Activated naive CD8-positive, alpha-beta T cell treated with anti-CD3 and anti-CD28 coated beads, Interleukin-2, amount 50 U/mL, for 24 hours (primary cell): Measurements from ENCODE around the gene IPO11.
"Not testable (repeated sequence)": the region's sequence is repeated elsewhere in the genome, so short reads cannot be mapped to it uniquely, and the experiment has no call there.

Experiments
- ATAC-seq: fragments of 150-1000 bp; cut with Tn5 transposase; one replicate; pipeline ENCODE4 v1.10.0; 2021
- DNase-seq: peaks from one replicate; pipeline ENCODE4 v3.0.0; 2021
- H3K27ac Mint-ChIP-seq: one replicate; pipeline ENCODE4 v1.8.0; 2021; ENCODE audit warnings: mild to moderate bottlenecking, mixed read lengths
- H3K27me3 Mint-ChIP-seq: one replicate; pipeline ENCODE4 v1.8.0; 2021; ENCODE audit warnings: mixed read lengths
- H3K36me3 Mint-ChIP-seq: one replicate; pipeline ENCODE4 v1.8.0; 2021; ENCODE audit warnings: low read depth, mixed read lengths
- H3K4me1 Mint-ChIP-seq: one replicate; pipeline ENCODE4 v1.8.0; 2021; ENCODE audit warnings: mixed read lengths
- H3K4me3 Mint-ChIP-seq: one replicate; pipeline ENCODE4 v1.8.0; 2021; ENCODE audit warnings: mild to moderate bottlenecking, moderate library complexity, mixed read lengths
- H3K9me3 Mint-ChIP-seq: one replicate; pipeline ENCODE4 v1.8.0; 2021; ENCODE audit warnings: mixed read lengths

The IPO11 gene

GRCh38 chr5:62560786-62561185 is 148.2 kb downstream of the IPO11 start:
- no peak for ATAC-seq
- DNase-seq, result no peak
- H3K36me3 Mint-ChIP-seq, result peaks cover 48% of the 10 kb centered on the region
- no peak overlapping the region for H3K4me3 Mint-ChIP-seq
- no peaks in the 10 kb centered on the region for H3K27me3 Mint-ChIP-seq
- peaks cover 14% of the 10 kb centered on the region for H3K9me3 Mint-ChIP-seq
- no peak overlapping the region for H3K27ac Mint-ChIP-seq
- no peaks in the 10 kb centered on the region for H3K4me1 Mint-ChIP-seq

GRCh38 chr5:62561896-62562295 is 149.3 kb downstream of the IPO11 start:
- no peak overlapping the region for H3K4me3 Mint-ChIP-seq
- no peak for ATAC-seq
- H3K36me3 Mint-ChIP-seq, result peaks cover 54% of the 10 kb centered on the region
- H3K27me3 Mint-ChIP-seq, result no peaks in the 10 kb centered on the region
- peaks cover 20% of the 10 kb centered on the region for H3K9me3 Mint-ChIP-seq
- no peak overlapping the region for H3K27ac Mint-ChIP-seq
- no peak for DNase-seq
- no peaks in the 10 kb centered on the region for H3K4me1 Mint-ChIP-seq

DNA sequence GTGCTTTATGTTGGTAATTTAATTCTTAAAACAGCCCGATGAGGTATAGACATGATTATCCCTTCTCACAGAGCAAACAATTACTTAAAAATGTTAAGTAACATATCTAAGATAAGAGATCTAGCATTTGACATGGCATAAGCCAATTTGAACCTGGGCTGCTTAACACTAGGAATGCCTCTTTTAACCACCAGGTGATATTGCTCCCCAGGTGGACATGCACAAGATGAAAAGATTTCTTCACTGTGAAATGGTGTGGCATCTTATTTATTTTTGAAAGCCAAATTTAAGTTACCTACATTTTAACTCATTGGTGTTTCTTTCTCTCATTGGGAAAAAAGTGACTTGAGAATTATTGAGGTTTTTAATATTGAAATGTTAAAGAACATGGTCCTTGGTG is 150.3 kb downstream of the IPO11 start:
- no peak overlapping the region for H3K4me3 Mint-ChIP-seq
- no peak overlapping the region for H3K27ac Mint-ChIP-seq
- no peaks in the 10 kb centered on the region for H3K27me3 Mint-ChIP-seq
- ATAC-seq (no peak), DNase-seq (no peak)
- no peaks in the 10 kb centered on the region for H3K4me1 Mint-ChIP-seq
- H3K36me3 Mint-ChIP-seq, result peaks cover 62% of the 10 kb centered on the region
- peaks cover 24% of the 10 kb centered on the region for H3K9me3 Mint-ChIP-seq

DNA sequence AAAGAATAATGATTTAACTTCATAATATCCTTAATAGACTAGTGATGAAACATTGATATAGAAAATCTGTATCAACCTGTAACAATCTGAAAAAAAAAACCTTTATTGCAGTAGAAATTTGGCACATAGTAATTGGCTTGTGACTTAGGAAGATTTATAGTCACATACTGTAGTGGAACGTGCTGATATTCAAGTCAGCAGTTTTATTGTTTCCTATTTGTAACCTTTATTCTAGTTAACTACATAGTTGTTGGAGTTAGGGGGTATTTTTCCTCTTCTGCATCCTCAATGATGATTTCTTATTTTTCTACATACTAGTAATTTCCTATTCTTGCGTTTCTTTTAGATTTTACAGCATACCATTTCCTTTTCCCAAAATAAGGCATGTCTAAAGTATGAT is 151.5 kb downstream of the IPO11 start:
- no peaks in the 10 kb centered on the region for H3K27me3 Mint-ChIP-seq
- DNase-seq, result no peak
- peaks cover 67% of the 10 kb centered on the region for H3K36me3 Mint-ChIP-seq
- H3K9me3 Mint-ChIP-seq, result peaks cover 25% of the 10 kb centered on the region
- no peak for ATAC-seq
- no peak overlapping the region for H3K4me3 Mint-ChIP-seq
- peaks cover 4% of the 10 kb centered on the region for H3K4me1 Mint-ChIP-seq
- H3K27ac Mint-ChIP-seq, result no peak overlapping the region

DNA sequence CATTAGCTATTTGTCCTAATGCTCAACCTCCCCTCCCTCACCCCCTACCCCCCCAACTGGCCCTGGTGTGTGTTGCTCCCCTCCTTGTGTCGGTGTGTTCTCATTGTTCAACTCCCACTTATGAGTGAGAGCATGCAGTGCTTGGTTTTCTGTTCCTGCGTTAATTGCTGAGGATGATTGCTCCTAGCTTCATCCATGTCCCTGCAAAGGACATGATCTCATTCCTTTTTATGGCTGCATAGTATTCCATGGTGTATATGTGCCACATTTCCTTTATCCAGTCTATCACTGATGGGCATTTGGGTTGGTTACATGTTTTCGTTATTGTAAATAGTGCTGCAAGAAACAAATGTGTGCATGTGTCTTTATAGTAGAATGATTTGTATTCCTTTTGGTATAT is 153.2 kb downstream of the IPO11 start:
- not testable (repeated sequence) for ATAC-seq, H3K4me3 Mint-ChIP-seq, DNase-seq, H3K27me3 Mint-ChIP-seq, H3K27ac Mint-ChIP-seq
- Mint-ChIP-seq H3K36me3 (peaks cover 69% of the 10 kb centered on the region), H3K4me1 (peaks cover 11% of the 10 kb centered on the region), H3K9me3 (peaks cover 25% of the 10 kb centered on the region)

DNA sequence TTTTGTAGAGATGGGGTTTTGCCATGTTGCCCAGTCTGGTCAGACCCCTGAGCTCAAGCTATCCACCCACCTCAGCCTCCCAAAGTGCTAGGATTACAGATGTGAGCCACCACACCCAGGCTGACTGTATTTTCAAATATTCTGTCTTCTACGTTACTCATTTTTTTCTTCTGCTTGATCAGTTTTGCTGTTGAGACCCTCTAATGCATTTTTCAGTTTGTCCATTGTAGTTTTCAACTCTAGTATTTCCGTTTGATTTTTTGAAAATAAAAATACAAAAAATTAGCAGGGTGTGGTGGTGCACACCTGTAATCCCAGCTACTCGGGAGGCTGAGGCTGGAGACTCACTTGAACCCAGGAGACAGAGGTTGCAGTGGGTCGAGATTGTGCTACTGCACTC is 155.6 kb downstream of the IPO11 start:
- Mint-ChIP-seq H3K4me1 (peaks cover 11% of the 10 kb centered on the region), H3K27ac (no peak overlapping the region), H3K27me3 (no peaks in the 10 kb centered on the region), H3K36me3 (peaks cover 63% of the 10 kb centered on the region), H3K9me3 (peaks cover 25% of the 10 kb centered on the region), H3K4me3 (no peak overlapping the region)
- DNase-seq, result no peak
- ATAC-seq, result no peak

DNA sequence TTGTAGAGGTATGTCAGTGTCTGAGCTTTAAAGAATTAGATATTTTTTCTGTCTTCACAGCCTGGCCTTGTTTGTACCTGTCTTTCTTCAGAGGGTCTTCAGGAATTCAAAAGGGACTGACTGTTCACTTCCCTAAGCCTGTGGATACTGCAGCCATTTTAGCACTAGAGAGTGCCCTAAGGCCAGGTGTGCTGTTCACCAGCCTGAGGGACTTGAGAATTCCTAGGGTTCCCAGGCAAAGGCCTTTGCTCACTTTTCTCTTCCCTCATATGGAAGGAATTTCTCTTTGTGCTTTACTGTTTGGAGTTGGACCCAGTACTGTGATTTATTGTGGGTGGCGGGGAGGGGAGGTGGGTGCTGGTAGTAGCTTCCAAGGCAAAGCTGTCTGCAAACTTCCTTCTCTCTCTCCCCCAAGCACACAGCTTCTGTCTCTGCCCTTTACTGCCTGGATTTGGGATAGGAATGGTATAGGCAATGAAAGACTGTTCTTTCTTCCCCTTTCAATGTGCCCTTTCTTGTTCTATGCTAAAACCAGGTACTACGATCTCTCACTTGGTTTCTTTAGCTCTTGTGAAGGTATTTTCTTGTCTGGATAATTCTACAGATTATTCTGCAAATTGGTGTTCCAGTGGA is 156.4 kb downstream of the IPO11 start:
- peaks cover 25% of the 10 kb centered on the region for H3K9me3 Mint-ChIP-seq
- no peaks in the 10 kb centered on the region for H3K27me3 Mint-ChIP-seq
- no peak overlapping the region for H3K4me3 Mint-ChIP-seq
- ATAC-seq (no peak), DNase-seq (no peak)
- H3K36me3 Mint-ChIP-seq, result peaks cover 59% of the 10 kb centered on the region
- no peak overlapping the region for H3K27ac Mint-ChIP-seq
- H3K4me1 Mint-ChIP-seq, result peaks cover 11% of the 10 kb centered on the region

DNA sequence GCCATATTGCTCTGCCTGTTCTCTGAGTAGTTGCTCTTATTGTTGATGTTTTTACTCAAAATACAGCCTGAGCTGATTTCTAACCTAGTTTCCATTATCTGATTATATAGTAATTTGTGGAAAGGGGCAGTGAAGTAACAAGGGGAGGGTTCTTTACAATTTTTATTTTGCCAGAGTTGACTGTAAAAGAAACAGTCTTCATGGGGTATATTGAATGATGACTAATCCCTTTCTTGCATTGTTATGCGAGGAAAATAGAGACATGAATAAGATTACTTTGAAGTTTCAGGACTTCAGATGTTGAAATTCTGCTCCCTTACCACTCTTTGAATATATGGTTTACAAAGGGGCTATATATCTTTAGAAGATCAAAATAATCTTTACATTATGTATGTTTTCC is 156.9 kb downstream of the IPO11 start:
- H3K27ac Mint-ChIP-seq, result no peak overlapping the region
- H3K4me3 Mint-ChIP-seq, result no peak overlapping the region
- no peaks in the 10 kb centered on the region for H3K27me3 Mint-ChIP-seq
- ATAC-seq (peak; percentile 52), DNase-seq (no peak)
- peaks cover 24% of the 10 kb centered on the region for H3K9me3 Mint-ChIP-seq
- H3K4me1 Mint-ChIP-seq, result peaks cover 14% of the 10 kb centered on the region
- peaks cover 56% of the 10 kb centered on the region for H3K36me3 Mint-ChIP-seq

GRCh38 chr5:62572918-62573514 is 160.5 kb downstream of the IPO11 start:
- DNase-seq, result no peak
- Mint-ChIP-seq H3K4me1 (peaks cover 31% of the 10 kb centered on the region), H3K9me3 (no peaks in the 10 kb centered on the region), H3K27me3 (no peaks in the 10 kb centered on the region), H3K36me3 (peaks cover 32% of the 10 kb centered on the region), H3K4me3 (peak overlapping the region; percentile 19), H3K27ac (no peak overlapping the region)
- no peak for ATAC-seq

- Mint-ChIP-seq H3K4me3 (no peak overlapping the region), H3K27ac (no peak overlapping the region), H3K36me3 (peaks cover 22% of the 10 kb centered on the region), H3K4me1 (peaks cover 28% of the 10 kb centered on the region), H3K27me3 (no peaks in the 10 kb centered on the region), H3K9me3 (no peaks in the 10 kb centered on the region)
- DNase-seq, result no peak
- ATAC-seq, result no peak
Measured at GRCh38 chr5:62574599-62574998, 162.0 kb downstream of the IPO11 start.

- H3K36me3 Mint-ChIP-seq, result peaks cover 22% of the 10 kb centered on the region
- peak overlapping the region; percentile 24 for H3K27ac Mint-ChIP-seq
- no peak overlapping the region for H3K4me3 Mint-ChIP-seq
- no peaks in the 10 kb centered on the region for H3K27me3 Mint-ChIP-seq
- no peaks in the 10 kb centered on the region for H3K9me3 Mint-ChIP-seq
- no peak for DNase-seq
- ATAC-seq, result no peak
- H3K4me1 Mint-ChIP-seq, result peaks cover 28% of the 10 kb centered on the region
Measured at GRCh38 chr5:62575066-62575465, 162.5 kb downstream of the IPO11 start.

DNA sequence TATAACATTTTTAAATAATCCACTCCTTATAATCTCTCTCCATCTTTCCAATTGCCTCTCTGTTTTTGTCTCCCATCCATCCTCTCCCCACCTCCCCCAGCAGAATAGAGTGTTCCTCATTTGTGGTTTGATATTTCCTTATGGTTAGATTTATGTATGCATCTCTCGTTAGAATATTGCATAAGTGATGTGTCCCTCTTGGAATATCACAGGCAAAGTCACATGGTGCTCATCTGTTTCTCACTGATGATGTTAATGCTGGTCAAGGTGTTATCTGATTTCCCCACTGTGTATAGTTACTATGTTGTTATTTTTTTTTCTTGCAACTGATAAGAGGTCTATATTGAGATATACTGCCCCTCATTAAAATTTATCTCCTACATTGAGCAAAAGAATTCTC is 162.9 kb downstream of the IPO11 start:
- H3K9me3 Mint-ChIP-seq, result no peaks in the 10 kb centered on the region
- peaks cover 23% of the 10 kb centered on the region for H3K36me3 Mint-ChIP-seq
- peaks cover 25% of the 10 kb centered on the region for H3K4me1 Mint-ChIP-seq
- H3K4me3 Mint-ChIP-seq, result no peak overlapping the region
- DNase-seq, result no peak
- H3K27me3 Mint-ChIP-seq, result no peaks in the 10 kb centered on the region
- peak overlapping the region; percentile 24 for H3K27ac Mint-ChIP-seq
- no peak for ATAC-seq

GRCh38 chr5:62576570-62577170 is 164.1 kb downstream of the IPO11 start:
- H3K9me3 Mint-ChIP-seq, result no peaks in the 10 kb centered on the region
- H3K4me3 Mint-ChIP-seq, result no peak overlapping the region
- no peaks in the 10 kb centered on the region for H3K27me3 Mint-ChIP-seq
- ATAC-seq (peak; percentile 28), DNase-seq (no peak)
- peaks cover 30% of the 10 kb centered on the region for H3K4me1 Mint-ChIP-seq
- H3K36me3 Mint-ChIP-seq, result peaks cover 29% of the 10 kb centered on the region
- H3K27ac Mint-ChIP-seq, result peak overlapping the region; percentile 13

DNA sequence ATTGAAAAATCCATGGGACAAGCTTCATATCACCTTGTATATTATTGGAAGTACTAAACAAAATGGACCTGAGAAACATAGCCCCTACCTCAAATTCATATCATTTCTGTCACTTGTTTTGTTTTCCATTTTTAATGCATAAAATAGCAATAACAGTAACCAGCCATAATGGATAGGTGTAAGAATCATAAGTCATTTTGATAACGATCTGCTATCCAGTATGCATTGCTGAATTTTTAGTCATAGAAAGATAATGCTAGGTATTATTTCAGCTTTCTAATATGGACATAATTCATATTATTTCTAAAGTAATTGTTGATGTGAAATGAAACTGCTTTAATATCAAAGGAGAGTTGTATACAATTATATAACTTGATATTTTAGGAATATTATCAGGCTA is 164.9 kb downstream of the IPO11 start:
- ATAC-seq, result no peak
- Mint-ChIP-seq H3K4me3 (no peak overlapping the region), H3K4me1 (peaks cover 37% of the 10 kb centered on the region), H3K27ac (no peak overlapping the region), H3K27me3 (no peaks in the 10 kb centered on the region), H3K9me3 (no peaks in the 10 kb centered on the region), H3K36me3 (peaks cover 29% of the 10 kb centered on the region)
- no peak for DNase-seq

- Mint-ChIP-seq H3K27ac (peak within 1 kb of the TSS; percentile 84), H3K27me3 (no peaks in the 10 kb centered on the region), H3K4me3 (peak within 1 kb of the TSS; percentile 58), H3K9me3 (no peaks in the 10 kb centered on the region), H3K4me1 (peaks cover 37% of the 10 kb centered on the region), H3K36me3 (peaks cover 26% of the 10 kb centered on the region)
- DNase-seq (no peak), ATAC-seq (peak; percentile 72)
Measured at GRCh38 chr5:62578540-62578939, 166.0 kb downstream of the IPO11 start, which contains the start of gene LRRC70. TSS of gene LRRC70 (plus strand) at chr5:62578819. CDS start at chr5:62579439, 620 bp downstream.
